Measurements from ENCODE around the gene CD82.

CD82 gene

DNA sequence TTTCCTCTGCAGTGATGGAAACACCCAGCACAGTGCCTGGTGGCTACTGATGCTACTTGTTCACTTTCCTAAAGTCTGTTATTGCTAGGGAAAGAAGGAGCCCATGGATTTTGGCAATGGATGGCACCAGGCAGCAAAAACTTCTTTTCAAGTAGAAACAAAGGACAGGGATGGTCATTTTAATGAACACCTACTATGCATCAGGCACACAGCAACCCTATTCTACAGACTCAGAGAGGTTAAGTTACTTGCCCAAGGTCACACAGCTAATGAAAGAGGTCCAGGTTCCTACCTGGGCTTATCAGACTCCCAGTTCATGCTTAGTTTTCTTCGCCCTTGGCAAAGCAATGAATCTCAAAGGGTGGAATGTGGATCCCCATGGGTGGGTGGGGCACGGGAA is 36.9 kb upstream of the CD82 start:
- Histone ChIP-seq H3K4me1 (ENCODE audit: insufficient read depth, insufficient read length) (peaks cover 37% of the 10 kb centered on the region), H3K27me3 (ENCODE audit: insufficient read depth, insufficient read length) (no peaks in the 10 kb centered on the region), H3K4me3 (ENCODE audit: insufficient read length, low read depth) (no peak overlapping the region), H3K36me3 (ENCODE audit: insufficient read depth, insufficient read length, low read length) (no peaks in the 10 kb centered on the region), H3K9ac (ENCODE audit: insufficient read length, low read depth) (no peak overlapping the region), H3K9me3 (ENCODE audit: insufficient read depth, low read length) (no peaks in the 10 kb centered on the region; the same call in 1 of the 2 replicates)
- TF ChIP-seq YY1 (IDR thresholded peaks at IDR 0.05; ENCODE audit: insufficient read depth, insufficient read length) (no peak), ZNF274 (IDR thresholded peaks at IDR 0.05; ENCODE audit: low read depth, low read length) (no peak), SUZ12 (IDR thresholded peaks at IDR 0.05; ENCODE audit: extremely low read depth, insufficient read depth, insufficient read length) (no peak)
- DNase-seq (ENCODE audit: low read depth, low spot score): no peak

DNA sequence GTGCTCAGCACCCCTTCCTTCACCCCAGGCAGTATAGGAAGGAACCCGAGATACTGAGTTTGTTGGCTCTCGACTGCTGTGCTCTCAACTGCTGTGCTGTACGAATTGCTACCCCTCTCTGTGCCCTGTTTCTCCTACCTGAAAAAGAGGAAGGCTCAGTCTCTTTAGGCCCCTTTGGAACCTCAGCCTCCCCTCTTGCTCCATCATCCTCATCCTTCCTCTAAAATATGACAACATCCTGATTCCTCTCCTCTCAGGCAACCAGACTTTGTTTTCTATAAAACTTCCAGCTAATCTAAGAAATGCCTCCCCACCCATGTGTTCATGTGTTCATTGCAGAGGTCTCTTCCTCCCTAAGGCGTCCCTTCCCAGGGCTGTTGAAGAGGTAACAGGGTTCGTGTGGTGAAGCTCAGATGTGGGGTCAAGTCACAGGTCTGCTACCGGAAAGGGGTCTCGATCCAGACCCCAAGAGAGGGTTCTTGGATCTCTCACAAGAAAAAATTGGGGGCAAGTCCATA is 35.5 kb upstream of the CD82 start:
- H3K36me3 ChIP-seq (ENCODE audit: insufficient read depth, insufficient read length, low read length): no peaks in the 10 kb centered on the region
- no peak for TF ChIP-seq ZNF274 (IDR thresholded peaks at IDR 0.05; ENCODE audit: low read depth, low read length)
- TF ChIP-seq SUZ12 (IDR thresholded peaks at IDR 0.05; ENCODE audit: extremely low read depth, insufficient read depth, insufficient read length): no peak
- TF ChIP-seq YY1 (IDR thresholded peaks at IDR 0.05; ENCODE audit: insufficient read depth, insufficient read length): no peak
- H3K9ac ChIP-seq (ENCODE audit: insufficient read length, low read depth): no peak overlapping the region
- H3K27me3 ChIP-seq (ENCODE audit: insufficient read depth, insufficient read length): no peaks in the 10 kb centered on the region
- peaks cover 29% of the 10 kb centered on the region for H3K4me1 ChIP-seq (ENCODE audit: insufficient read depth, insufficient read length)
- DNase-seq (ENCODE audit: low read depth, low spot score): no peak
- no peaks in the 10 kb centered on the region; the same call in 1 of the 2 replicates for H3K9me3 ChIP-seq (ENCODE audit: insufficient read depth, low read length)
- H3K4me3 ChIP-seq (ENCODE audit: insufficient read length, low read depth): no peak overlapping the region

DNA sequence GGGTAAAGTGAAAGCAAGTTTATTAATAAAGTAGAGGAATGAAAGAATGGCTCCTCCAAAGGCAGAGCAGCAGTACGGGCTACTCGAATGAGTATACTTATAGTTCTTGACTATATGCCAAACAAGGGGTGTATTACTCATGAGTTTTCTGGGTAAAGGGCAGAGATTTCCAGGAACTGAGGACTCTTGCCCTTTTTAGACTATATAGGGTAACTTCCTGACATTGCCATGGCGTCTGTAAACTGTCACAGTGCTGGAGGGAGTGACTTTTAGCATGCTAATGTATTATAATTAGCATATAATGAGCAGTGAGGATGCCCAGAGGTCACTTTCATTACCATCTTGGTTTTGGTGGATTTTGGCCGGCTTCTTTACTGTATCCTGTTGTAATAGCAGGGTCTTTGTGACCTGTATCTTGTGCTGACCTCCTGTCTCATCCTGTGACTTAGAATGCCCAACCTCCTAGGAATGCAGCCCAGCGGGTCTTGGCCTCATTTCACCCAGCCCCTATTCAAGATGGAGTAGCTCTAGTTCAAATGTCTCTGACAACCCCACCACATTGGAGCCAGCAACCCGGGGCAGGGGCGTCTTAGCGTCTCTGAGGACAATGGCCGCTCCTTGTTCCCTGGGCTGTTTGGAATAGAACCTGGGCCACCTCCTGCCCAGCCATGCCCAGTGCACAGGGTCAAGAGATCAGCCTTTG is 34.9 kb upstream of the CD82 start:
- H3K4me1 ChIP-seq (ENCODE audit: insufficient read depth, insufficient read length): peaks cover 28% of the 10 kb centered on the region
- no peak overlapping the region for H3K9ac ChIP-seq (ENCODE audit: insufficient read length, low read depth)
- no peak for DNase-seq (ENCODE audit: low read depth, low spot score)
- no peak for TF ChIP-seq SUZ12 (IDR thresholded peaks at IDR 0.05; ENCODE audit: extremely low read depth, insufficient read depth, insufficient read length)
- TF ChIP-seq YY1 (IDR thresholded peaks at IDR 0.05; ENCODE audit: insufficient read depth, insufficient read length): no peak
- TF ChIP-seq ZNF274 (IDR thresholded peaks at IDR 0.05; ENCODE audit: low read depth, low read length): no peak
- no peaks in the 10 kb centered on the region for H3K27me3 ChIP-seq (ENCODE audit: insufficient read depth, insufficient read length)
- no peaks in the 10 kb centered on the region for H3K36me3 ChIP-seq (ENCODE audit: insufficient read depth, insufficient read length, low read length)
- H3K9me3 ChIP-seq (ENCODE audit: insufficient read depth, low read length): no peaks in the 10 kb centered on the region; the same call in 1 of the 2 replicates
- H3K4me3 ChIP-seq (ENCODE audit: insufficient read length, low read depth): no peak overlapping the region

DNA sequence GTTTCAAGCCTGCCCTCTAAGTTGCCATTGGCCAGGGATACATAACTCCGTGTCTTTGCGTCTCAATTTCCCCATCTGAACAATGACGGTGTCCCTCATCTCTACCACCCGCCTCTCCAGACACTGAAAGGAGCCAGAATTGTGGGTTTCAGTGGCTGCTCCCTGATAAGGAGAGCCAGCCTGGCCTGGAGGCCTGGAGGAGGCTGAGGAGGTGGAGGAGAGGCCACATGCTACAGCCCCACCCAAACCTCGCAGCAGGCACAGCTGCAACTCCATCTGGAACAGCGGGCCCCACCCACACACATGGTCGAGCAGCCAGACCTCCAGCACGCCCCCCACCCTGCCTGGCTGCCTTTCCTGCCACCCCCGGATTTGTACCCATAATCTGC is 34.4 kb upstream of the CD82 start:
- no peak for TF ChIP-seq YY1 (IDR thresholded peaks at IDR 0.05; ENCODE audit: insufficient read depth, insufficient read length)
- TF ChIP-seq ZNF274 (IDR thresholded peaks at IDR 0.05; ENCODE audit: low read depth, low read length): no peak
- TF ChIP-seq SUZ12 (IDR thresholded peaks at IDR 0.05; ENCODE audit: extremely low read depth, insufficient read depth, insufficient read length): no peak
- Histone ChIP-seq H3K36me3 (ENCODE audit: insufficient read depth, insufficient read length, low read length) (no peaks in the 10 kb centered on the region), H3K27me3 (ENCODE audit: insufficient read depth, insufficient read length) (no peaks in the 10 kb centered on the region), H3K4me1 (ENCODE audit: insufficient read depth, insufficient read length) (peaks cover 23% of the 10 kb centered on the region), H3K4me3 (ENCODE audit: insufficient read length, low read depth) (no peak overlapping the region), H3K9me3 (ENCODE audit: insufficient read depth, low read length) (no peaks in the 10 kb centered on the region), H3K9ac (ENCODE audit: insufficient read length, low read depth) (no peak overlapping the region)
- no peak for DNase-seq (ENCODE audit: low read depth, low spot score)

DNA sequence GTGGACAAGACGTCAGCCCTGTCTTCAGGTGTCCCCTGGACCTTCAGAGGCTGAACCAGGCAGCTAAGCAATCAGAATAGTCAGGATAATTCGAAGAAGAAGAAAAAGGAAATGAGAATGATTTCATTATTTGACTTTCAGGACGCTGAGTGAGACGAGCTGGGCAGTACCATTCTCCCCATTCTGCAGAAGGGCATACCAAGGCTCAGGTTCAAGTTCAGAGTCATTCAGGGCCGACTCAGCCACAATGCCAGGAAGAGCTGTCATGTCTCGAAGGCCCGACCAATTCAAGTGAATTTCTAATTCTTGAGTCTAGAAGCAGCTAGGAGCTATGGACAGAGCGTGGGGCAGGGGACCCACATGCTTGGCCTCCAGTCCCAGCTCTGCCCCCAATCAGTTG is 33.8 kb upstream of the CD82 start:
- Histone ChIP-seq H3K9me3 (ENCODE audit: insufficient read depth, low read length) (no peaks in the 10 kb centered on the region), H3K4me1 (ENCODE audit: insufficient read depth, insufficient read length) (peaks cover 21% of the 10 kb centered on the region), H3K4me3 (ENCODE audit: insufficient read length, low read depth) (no peak overlapping the region), H3K9ac (ENCODE audit: insufficient read length, low read depth) (no peak overlapping the region), H3K27me3 (ENCODE audit: insufficient read depth, insufficient read length) (no peaks in the 10 kb centered on the region), H3K36me3 (ENCODE audit: insufficient read depth, insufficient read length, low read length) (no peaks in the 10 kb centered on the region)
- TF ChIP-seq ZNF274 (IDR thresholded peaks at IDR 0.05; ENCODE audit: low read depth, low read length) (no peak), YY1 (IDR thresholded peaks at IDR 0.05; ENCODE audit: insufficient read depth, insufficient read length) (no peak), SUZ12 (IDR thresholded peaks at IDR 0.05; ENCODE audit: extremely low read depth, insufficient read depth, insufficient read length) (no peak)
- no peak for DNase-seq (ENCODE audit: low read depth, low spot score)

DNA sequence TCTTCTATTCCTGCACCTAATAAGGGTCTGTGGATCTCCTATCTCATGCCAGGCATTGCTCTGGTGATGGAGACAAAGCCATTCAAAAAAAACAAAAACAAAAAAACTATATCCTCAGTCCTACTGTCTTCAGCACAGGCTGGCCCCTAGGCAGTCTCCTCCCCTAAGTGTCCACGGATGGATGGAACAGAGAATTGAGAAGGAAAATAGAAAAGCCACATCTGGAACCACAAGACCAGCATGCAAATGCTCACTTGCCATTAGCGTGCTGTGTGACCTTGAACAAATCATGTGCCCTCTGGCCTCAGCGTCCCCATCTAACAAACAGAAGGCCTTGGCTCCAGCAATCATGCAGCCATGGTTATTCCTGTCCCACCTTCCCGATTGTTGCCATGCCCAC is 32.7 kb upstream of the CD82 start:
- Histone ChIP-seq H3K4me1 (ENCODE audit: insufficient read depth, insufficient read length) (peaks cover 18% of the 10 kb centered on the region), H3K36me3 (ENCODE audit: insufficient read depth, insufficient read length, low read length) (no peaks in the 10 kb centered on the region), H3K27me3 (ENCODE audit: insufficient read depth, insufficient read length) (peaks cover 1% of the 10 kb centered on the region), H3K4me3 (ENCODE audit: insufficient read length, low read depth) (no peak overlapping the region), H3K9me3 (ENCODE audit: insufficient read depth, low read length) (no peaks in the 10 kb centered on the region), H3K9ac (ENCODE audit: insufficient read length, low read depth) (no peak overlapping the region)
- no peak for DNase-seq (ENCODE audit: low read depth, low spot score)
- TF ChIP-seq ZNF274 (IDR thresholded peaks at IDR 0.05; ENCODE audit: low read depth, low read length): no peak
- TF ChIP-seq SUZ12 (IDR thresholded peaks at IDR 0.05; ENCODE audit: extremely low read depth, insufficient read depth, insufficient read length): no peak
- TF ChIP-seq YY1 (IDR thresholded peaks at IDR 0.05; ENCODE audit: insufficient read depth, insufficient read length): no peak

DNA sequence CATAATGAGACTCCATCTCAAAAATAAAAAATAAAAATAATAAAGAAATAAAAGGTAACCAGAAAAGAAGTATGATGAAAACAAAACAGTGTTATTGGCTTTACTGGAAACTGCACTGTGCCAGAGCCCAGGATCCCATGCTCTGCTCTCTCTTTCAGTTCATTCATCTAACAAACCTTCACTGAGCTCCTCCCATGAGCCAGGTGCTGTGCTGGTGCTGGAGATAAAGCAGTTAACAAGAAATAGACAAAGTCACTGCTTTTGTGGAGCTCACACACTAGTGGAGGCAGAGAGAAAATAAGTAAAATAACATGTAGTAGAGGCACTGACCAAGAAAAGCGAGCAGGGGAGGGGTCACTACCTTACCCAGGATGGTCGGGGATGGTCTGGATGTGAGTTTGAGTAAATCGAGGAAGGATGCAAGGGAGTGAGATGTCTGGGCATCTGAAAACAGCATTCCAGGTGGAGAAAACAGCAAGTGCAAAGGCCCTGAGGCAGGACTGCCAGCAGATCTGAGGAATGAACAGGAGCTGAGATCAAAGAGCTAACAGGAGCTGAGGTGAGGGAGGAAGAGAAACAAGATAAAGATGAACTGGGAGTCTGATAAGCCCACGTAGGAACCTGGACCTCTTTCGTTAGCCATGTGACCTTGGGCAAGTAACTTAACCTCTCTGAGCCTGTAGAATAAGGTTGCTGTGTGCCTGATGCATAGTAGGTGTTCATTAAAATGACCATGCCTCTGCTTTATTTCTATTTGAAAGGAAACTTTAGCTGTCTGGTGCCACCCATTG is 31.3 kb upstream of the CD82 start:
- Histone ChIP-seq H3K4me1 (ENCODE audit: insufficient read depth, insufficient read length) (peaks cover 24% of the 10 kb centered on the region), H3K36me3 (ENCODE audit: insufficient read depth, insufficient read length, low read length) (no peaks in the 10 kb centered on the region), H3K9me3 (ENCODE audit: insufficient read depth, low read length) (no peaks in the 10 kb centered on the region), H3K27me3 (ENCODE audit: insufficient read depth, insufficient read length) (peaks cover 7% of the 10 kb centered on the region), H3K9ac (ENCODE audit: insufficient read length, low read depth) (no peak overlapping the region), H3K4me3 (ENCODE audit: insufficient read length, low read depth) (no peak overlapping the region)
- TF ChIP-seq ZNF274 (IDR thresholded peaks at IDR 0.05; ENCODE audit: low read depth, low read length) (no peak), YY1 (IDR thresholded peaks at IDR 0.05; ENCODE audit: insufficient read depth, insufficient read length) (no peak), SUZ12 (IDR thresholded peaks at IDR 0.05; ENCODE audit: extremely low read depth, insufficient read depth, insufficient read length) (no peak)
- DNase-seq (ENCODE audit: low read depth, low spot score): no peak

Measured in NT2/D1 (cell line).